Heart right ventricle (tissue), 16 donors: Measurements from ENCODE around the gene ATM. TPM values are rescaled to one million over a fixed set of nuclear protein-coding genes. Genes with fewer than 3 reads are reported as not detected.

Source experiments
- ATAC-seq, 8 donors: fragments of 200-7000 bp; cut with Tn5 transposase; one replicate each; pipeline ENCODE4 v1.9.1; 2020; ENCODE audit warnings: mild to moderate bottlenecking in 8 of 8, moderate library complexity in 8 of 8, moderate number of reproducible peaks in 1 of 8
- DNase-seq, 2 donors: peaks; one replicate each; pipeline ENCODE4 v3.0.0-alpha.2; 2020
- H3K27ac ChIP-seq, 10 donors: fragments of 200-600 bp; sonication (generic) in 2 of 10; one replicate each; pipeline versions ENCODE4 v1.5.0 to v1.8.0; 2020 to 2022; ENCODE audit warnings: mild to moderate bottlenecking in 3 of 10
- H3K27me3 ChIP-seq, 7 donors: fragments of 200-600 bp; one replicate each; pipeline ENCODE4 v1.8.0; 2021 to 2022; ENCODE audit warnings: mild to moderate bottlenecking in 2 of 7
- H3K36me3 ChIP-seq, 9 donors: fragments of 200-600 bp; sonication (generic) in 1 of 9; one replicate each; pipeline versions ENCODE4 v1.5.0 to v1.8.0; 2020 to 2022; ENCODE audit warnings: mild to moderate bottlenecking in 2 of 9
- H3K4me1 ChIP-seq, 9 donors: fragments of 200-600 bp; sonication (generic) in 1 of 9; one replicate each; pipeline versions ENCODE4 v1.5.0 to v1.8.0; 2020 to 2022; ENCODE audit warnings: mild to moderate bottlenecking in 4 of 9
- H3K4me3 ChIP-seq, 10 donors: fragments of 200-600 bp; sonication (generic) in 2 of 10; one replicate each; pipeline versions ENCODE4 v1.5.0 to v1.8.0; 2020 to 2022; ENCODE audit warnings: mild to moderate bottlenecking in 7 of 10, moderate library complexity in 2 of 10
- H3K9me3 ChIP-seq, 11 donors: fragments of 200-600 bp in 10 of 11; sonication (generic) in 2 of 11; one replicate each; pipeline versions ENCODE4 v1.5.0 to v1.8.0; 2013 to 2022; ENCODE audit warnings: mild to moderate bottlenecking in 2 of 11, control low read depth in 1 of 11, moderate library complexity in 1 of 11
- CTCF ChIP-seq, 9 donors: fragments of 200-600 bp; sonication (generic) in 2 of 9; IDR thresholded peaks; one replicate each; pipeline versions ENCODE4 v1.5.0 to v1.8.0; 2021 to 2022; ENCODE audit warnings: antibody characterized with exemption in 9 of 9, mild to moderate bottlenecking in 5 of 9, moderate library complexity in 1 of 9
- whole genome bisulfite sequencing, 2 donors: extraction: QIAGEN DNeasy Blood & Tissue Kit; methylation state at CpG; one replicate each; pipeline ENCODE4 v1.1.7; 2013; ENCODE audit warnings: inconsistent platforms in 1 of 2; 5-methylcytosine and 5-hydroxymethylcytosine counted together
- intact Hi-C, 10 donors: fragments of 100-400 bp; cut with DNase I; formaldehyde crosslinking; loops; one replicate each; pipeline versions ENCODE4 v1.11.1 to v1.14.2; 2022
- polyA plus RNA-seq, 2 donors: library from polyadenylated mRNA; stranded (reverse); fragments of 200-250 nt; gene quantifications; one replicate each; pipeline ENCODE4 v1.2.3, GENCODE V29; 2013
- total RNA-seq, 10 donors: library from RNA; stranded (reverse); fragmentation: NEBNext Ultra II Directional in 3 of 10; extraction: Animal tissue kit (Norgen Biotek cat#: 25700) in 3 of 10; gene quantifications; one replicate each; pipeline versions ENCODE4 v1.2.1 to v1.2.4, GENCODE V29; 2021 to 2023
- donor health status: Arrhythmogenic right ventricular cardiomyopathy.
- donor health status: ischemic (EF 13 %, LVEDD 7.1; RV severe dilation, severe dysfunction).
- donor health status: healthy with polysubstance abuse.
- donor health status: DM: no; HTN: yes; CAD: no.
- donor health status: DM: no; HTN: no; CAD: no.
- donor health status: ischemic (EF 25% LVEDD 6.9; RV normal size, moderate dysfunction).
- donor health status: ischemic (EF 25% LVEDD 5.7; RV mildly dilated, moderate dysfunction).
- donor health status: healthy.
- donor health status: DM: yes; HTN: yes; CAD: no.
- donor health status: Ischemic cardiomyopathy.
- donor health status: ischemic (EF 35%, LVEDD 5.7; RV mildly dilated, moderate dysfunction).
- donor health status: nonischemic (EF 11% LVEDD 7.7; RV severe dilation, severe dysfunction).
- donor health status: DM: yes; HTN: yes; CAD: no.
- donor health status: PGD.
- donor health status: ischemic (EF 29% LVEDD 5.4; RV normal size, mild dysfunction).
- donor health status: nonischemic (EF 23%, LVEDD 6.1; RV moderate dilation, normal function).

Gene ATM
- total and polyA plus RNA-seq, 12 donors: 9.4 to 50.7 (median 33.7) TPM

GRCh38 chr11:108398439-108398838 lies 175.6 kb downstream of the ATM start:
- no peak for TF ChIP-seq CTCF (IDR thresholded peaks at IDR 0.05)
- intact Hi-C loops: no loop called here
- no peak for ATAC-seq

GRCh38 chr11:108402241-108402640 lies 179.4 kb downstream of the ATM start:
- no peak for TF ChIP-seq CTCF (IDR thresholded peaks at IDR 0.05)
- ATAC-seq (no peak), DNase-seq (no peak)
- H3K27me3 ChIP-seq: no peaks in the 10 kb centered on the region
- intact Hi-C loops: no loop called here
- H3K9me3 ChIP-seq: no peaks in the 10 kb centered on the region
- H3K27ac ChIP-seq: no peak overlapping the region
- WGBS, 2 donors: 95 to 100% methylated on average over 1 of the region's 1 CpG
- no peaks in the 10 kb centered on the region for H3K4me1 ChIP-seq
- H3K36me3 ChIP-seq: no peaks in the 10 kb centered on the region
- H3K4me3 ChIP-seq: no peak overlapping the region

More at GRCh38 chr11:108398439-108398838, 175.6 kb downstream of the ATM start:
- no peaks in the 10 kb centered on the region for H3K9me3 ChIP-seq
- no peak overlapping the region for H3K27ac ChIP-seq
- H3K4me3 ChIP-seq: no peak overlapping the region
- no peak for DNase-seq
- WGBS, 2 donors: 82 to 84% methylated on average over 6 of the region's 6 CpGs
- H3K27me3 ChIP-seq: no peaks in the 10 kb centered on the region
- H3K4me1 ChIP-seq: no peaks in the 10 kb centered on the region
- no peaks in the 10 kb centered on the region for H3K36me3 ChIP-seq

- no peaks in the 10 kb centered on the region for H3K36me3 ChIP-seq
- no peaks in the 10 kb centered on the region for H3K27me3 ChIP-seq
- no peak for TF ChIP-seq CTCF (IDR thresholded peaks at IDR 0.05)
- 73% methylated on average over 1 of the region's 1 CpG for WGBS, 2 donors
- H3K4me1 ChIP-seq: no peaks in the 10 kb centered on the region
- ATAC-seq: no peak
- intact Hi-C loops: no loop called here
- no peak for DNase-seq
- H3K9me3 ChIP-seq: no peaks in the 10 kb centered on the region
- no peak overlapping the region for H3K4me3 ChIP-seq
- H3K27ac ChIP-seq: no peak overlapping the region
Measured at GRCh38 chr11:108403052-108403451, 180.2 kb downstream of the ATM start.

- Histone ChIP-seq H3K9me3 (no peaks in the 10 kb centered on the region), H3K36me3 (no peaks in the 10 kb centered on the region), H3K27ac (no peak overlapping the region), H3K4me3 (no peak overlapping the region), H3K27me3 (no peaks in the 10 kb centered on the region), H3K4me1 (no peaks in the 10 kb centered on the region)
- intact Hi-C loops: no loop called here
- no peak for DNase-seq
- WGBS, 2 donors: 78 to 84% methylated on average over 1 of the region's 1 CpG
- no peak for ATAC-seq
- no peak for TF ChIP-seq CTCF (IDR thresholded peaks at IDR 0.05)
Measured at GRCh38 chr11:108405706-108406105, 182.8 kb downstream of the ATM start.
